ENCODE data around the gene DCAF16. TPM values are rescaled to one million over a fixed set of nuclear protein-coding genes. Genes with fewer than 3 reads are reported as not detected.
A peak's percentile ranks its signal among the peaks of the same experiment; 100 is the strongest.

The DCAF16 gene
- total RNA-seq, 1 experiment from 2014 or later: 65.7 TPM

- DNase-seq (ENCODE audit: low read depth, low spot score) (no peak), ATAC-seq (no peak)
- no TSS peak for BruUV-seq (replicated peaks)
- H2AFZ ChIP-seq (ENCODE audit: low read depth, low read length, poor library complexity, severe bottlenecking): no peak overlapping the region
- no peaks in the 10 kb centered on the region for H3K27me3 ChIP-seq (ENCODE audit: insufficient read depth, low read length)
- H3K9me2 ChIP-seq (ENCODE audit: insufficient read depth): no peaks in the 10 kb centered on the region
- no peak overlapping the region for H3K4me2 ChIP-seq (ENCODE audit: low read length)
- H3K79me2 ChIP-seq (ENCODE audit: insufficient read depth, low read length): peaks cover 95% of the 10 kb centered on the region
- no peak overlapping the region for H3K27ac ChIP-seq (ENCODE audit: low read depth, low read length)
- H3K4me1 ChIP-seq (ENCODE audit: control insufficient read depth in 1 of 2, insufficient read depth in 2 of 2, low read length in 2 of 2): no peaks in the 10 kb centered on the region
- peaks cover 37 to 50% of the 10 kb centered on the region in 2 experiments for H3K36me3 ChIP-seq (ENCODE audit: control insufficient read depth in 1 of 2, insufficient read depth in 2 of 2, low read length in 2 of 2)
- H3K9ac ChIP-seq (ENCODE audit: low read length): no peak overlapping the region
- CTCF ChIA-PET: no interaction called here
- TF ChIP-seq EZH2 (IDR thresholded peaks at IDR 0.05) (no peak), POLR2A (IDR thresholded peaks at IDR 0.05; ENCODE audit: borderline replicate concordance, extremely low read depth, insufficient read depth, insufficient read length) (no peak)
- no peaks in the 10 kb centered on the region for H3K9me3 ChIP-seq (ENCODE audit: control insufficient read depth in 1 of 2, insufficient read depth in 1 of 2, low read depth in 1 of 2, low read length in 2 of 2)
- no peak overlapping the region for H3K4me3 ChIP-seq (replicated peaks in 1 of 2; ENCODE audit: low read depth in 1 of 2, low read length in 2 of 2)
- RAD21 ChIA-PET (ENCODE audit: low non-redundant PET in 1 of 2, low total read pairs in 2 of 2, uncharacterized antibody in 2 of 2, unreplicated experiment in 2 of 2): no interaction called here
- POLR2A ChIA-PET: no interaction called here
- intact Hi-C loops (cut with micrococcal nuclease): no loop called here
- peaks cover 6% of the 10 kb centered on the region; the same call in 1 of the 2 replicates for H4K20me1 ChIP-seq (ENCODE audit: insufficient read depth)
Measured at GRCh38 chr4:17823871-17824669, 13.5 kb upstream of the DCAF16 start.

GRCh38 chr4:17817027-17817426 is 6.5 kb upstream of the DCAF16 start:
- no peaks in the 10 kb centered on the region for H3K9me3 ChIP-seq (ENCODE audit: control insufficient read depth in 1 of 2, insufficient read depth in 1 of 2, low read depth in 1 of 2, low read length in 2 of 2)
- RAD21 ChIA-PET (ENCODE audit: low non-redundant PET in 1 of 2, low total read pairs in 2 of 2, uncharacterized antibody in 2 of 2, unreplicated experiment in 2 of 2): no interaction called here
- peak; percentile 10 for DNase-seq (ENCODE audit: low read depth, low spot score)
- no peak overlapping the region for H2AFZ ChIP-seq (ENCODE audit: low read depth, low read length, poor library complexity, severe bottlenecking)
- H3K4me3 ChIP-seq (replicated peaks in 1 of 2; ENCODE audit: low read depth in 1 of 2, low read length in 2 of 2): no peak overlapping the region
- H4K20me1 ChIP-seq (ENCODE audit: insufficient read depth): no peaks in the 10 kb centered on the region
- CTCF ChIA-PET: interaction anchor here (0.6 to 1.3 kb wide), 10 partner anchors 8 to 777 kb away, joined by 3 to 8 read pairs (median 3); no protein-coding TSS in a partner anchor
- H3K4me1 ChIP-seq (ENCODE audit: control insufficient read depth in 1 of 2, insufficient read depth in 2 of 2, low read length in 2 of 2): peaks cover 5 to 9% of the 10 kb centered on the region in 2 experiments; a peak in 2 of 4 replicates
- no peaks in the 10 kb centered on the region for H3K27me3 ChIP-seq (ENCODE audit: insufficient read depth, low read length)
- no peaks in the 10 kb centered on the region for H3K9me2 ChIP-seq (ENCODE audit: insufficient read depth)
- peak; percentile 80 for ATAC-seq
- H3K36me3 ChIP-seq (ENCODE audit: control insufficient read depth in 1 of 2, insufficient read depth in 2 of 2, low read length in 2 of 2): peaks cover 26 to 34% of the 10 kb centered on the region in 2 experiments; a peak in 3 of 4 replicates
- H3K27ac ChIP-seq (ENCODE audit: low read depth, low read length): no peak overlapping the region
- intact Hi-C loops (cut with micrococcal nuclease): loop anchor here (1.0 kb wide), 2 partner anchors 550 to 776 kb away; no protein-coding TSS in a partner anchor
- TF ChIP-seq EZH2 (IDR thresholded peaks at IDR 0.05) (no peak), MAX (IDR thresholded peaks at IDR 0.05) (no peak), CTCF (IDR thresholded peaks at IDR 0.05 in 2 of 3, conservative IDR thresholded peaks at IDR 0.05 in 1 of 3; ENCODE audit: borderline replicate concordance in 1 of 3, insufficient read depth in 1 of 3, low read depth in 2 of 3, low read length in 2 of 3) (peak; percentile 30 to 49 (median 31); a peak in 4 of 6 replicates), ZFX (IDR thresholded peaks at IDR 0.05) (no peak), POLR2A (IDR thresholded peaks at IDR 0.05; ENCODE audit: borderline replicate concordance, extremely low read depth, insufficient read depth, insufficient read length) (no peak), RAD21 (IDR thresholded peaks at IDR 0.05; ENCODE audit: low read depth) (peak; percentile 50), EGR1 (IDR thresholded peaks at IDR 0.05; ENCODE audit: low read depth) (no peak), CEBPB (IDR thresholded peaks at IDR 0.05; ENCODE audit: low read depth) (no peak), ZNF274 (IDR thresholded peaks at IDR 0.05; ENCODE audit: low read depth, low read length) (no peak), SIN3A (IDR thresholded peaks at IDR 0.05; ENCODE audit: low read depth) (no peak), ZBTB33 (IDR thresholded peaks at IDR 0.05; ENCODE audit: extremely low read depth, insufficient replicate concordance, low read length) (no peak), SRF (IDR thresholded peaks at IDR 0.05; ENCODE audit: low read depth) (no peak), TCF7L2 (IDR thresholded peaks at IDR 0.05; ENCODE audit: borderline replicate concordance, extremely low read depth, insufficient read depth, insufficient read length) (no peak)
- H3K9ac ChIP-seq (ENCODE audit: low read length): no peak overlapping the region
- peaks cover 99% of the 10 kb centered on the region for H3K79me2 ChIP-seq (ENCODE audit: insufficient read depth, low read length)
- no peak overlapping the region for H3K4me2 ChIP-seq (ENCODE audit: low read length)
- no TSS peak for BruUV-seq (replicated peaks)
- POLR2A ChIA-PET: no interaction called here
